ENCODE results near the gene MLN. TPM values are rescaled to one million over a fixed set of nuclear protein-coding genes. Genes with fewer than 3 reads are reported as not detected.

Gene MLN
- total RNA-seq, 1 experiment from 2014 or later = not detected

DNA sequence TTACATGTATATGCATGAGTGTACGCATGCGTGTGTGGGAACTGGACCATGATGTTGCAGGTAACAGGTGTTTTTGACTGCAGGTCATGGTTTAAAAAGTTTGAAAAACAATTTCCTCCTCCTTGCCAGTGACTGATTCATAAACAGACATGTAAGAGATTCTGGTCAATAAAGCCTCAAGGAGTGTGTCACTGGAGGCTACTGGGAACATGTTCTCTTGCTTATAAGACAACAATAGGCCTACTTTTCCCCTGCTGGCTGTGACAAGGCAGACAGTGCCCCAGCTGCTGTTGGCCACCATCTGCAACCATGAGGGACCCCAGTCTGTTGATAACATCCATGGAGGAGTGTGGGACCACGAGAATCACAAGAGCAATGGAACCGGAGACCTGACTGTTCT, 27.6 kb downstream of the MLN start (continued):
- TF ChIP-seq, protein P1, sequence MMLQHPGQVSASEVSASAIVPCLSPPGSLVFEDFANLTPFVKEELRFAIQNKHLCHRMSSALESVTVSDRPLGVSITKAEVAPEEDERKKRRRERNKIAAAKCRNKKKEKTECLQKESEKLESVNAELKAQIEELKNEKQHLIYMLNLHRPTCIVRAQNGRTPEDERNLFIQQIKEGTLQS (IDR thresholded peaks at IDR 0.05) = no peak
- TF ChIP-seq ZNF274 (IDR thresholded peaks at IDR 0.05; ENCODE audit: low read depth, low read length) = no peak
- no peak for TF ChIP-seq EZH2 (IDR thresholded peaks at IDR 0.05)
- TF ChIP-seq FOSL1 (IDR thresholded peaks at IDR 0.05; ENCODE audit: low read depth) = no peak
- no peak for TF ChIP-seq EGR1 (IDR thresholded peaks at IDR 0.05; ENCODE audit: low read depth)
- TF ChIP-seq, protein P2, sequence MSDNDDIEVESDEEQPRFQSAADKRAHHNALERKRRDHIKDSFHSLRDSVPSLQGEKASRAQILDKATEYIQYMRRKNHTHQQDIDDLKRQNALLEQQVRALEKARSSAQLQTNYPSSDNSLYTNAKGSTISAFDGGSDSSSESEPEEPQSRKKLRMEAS (IDR thresholded peaks at IDR 0.05) = no peak
- TF ChIP-seq SP1 (IDR thresholded peaks at IDR 0.05; ENCODE audit: low read depth) = no peak
- no peak for TF ChIP-seq YY1 (IDR thresholded peaks at IDR 0.05; ENCODE audit: extremely low read depth, insufficient replicate concordance, low read depth, low read length)
- no peak for TF ChIP-seq POLR2A (IDR thresholded peaks at IDR 0.05; ENCODE audit: borderline replicate concordance, extremely low read depth, insufficient read depth, insufficient read length)
- TF ChIP-seq CEBPB (IDR thresholded peaks at IDR 0.05; ENCODE audit: low read depth) = no peak
- TF ChIP-seq, protein P3, sequence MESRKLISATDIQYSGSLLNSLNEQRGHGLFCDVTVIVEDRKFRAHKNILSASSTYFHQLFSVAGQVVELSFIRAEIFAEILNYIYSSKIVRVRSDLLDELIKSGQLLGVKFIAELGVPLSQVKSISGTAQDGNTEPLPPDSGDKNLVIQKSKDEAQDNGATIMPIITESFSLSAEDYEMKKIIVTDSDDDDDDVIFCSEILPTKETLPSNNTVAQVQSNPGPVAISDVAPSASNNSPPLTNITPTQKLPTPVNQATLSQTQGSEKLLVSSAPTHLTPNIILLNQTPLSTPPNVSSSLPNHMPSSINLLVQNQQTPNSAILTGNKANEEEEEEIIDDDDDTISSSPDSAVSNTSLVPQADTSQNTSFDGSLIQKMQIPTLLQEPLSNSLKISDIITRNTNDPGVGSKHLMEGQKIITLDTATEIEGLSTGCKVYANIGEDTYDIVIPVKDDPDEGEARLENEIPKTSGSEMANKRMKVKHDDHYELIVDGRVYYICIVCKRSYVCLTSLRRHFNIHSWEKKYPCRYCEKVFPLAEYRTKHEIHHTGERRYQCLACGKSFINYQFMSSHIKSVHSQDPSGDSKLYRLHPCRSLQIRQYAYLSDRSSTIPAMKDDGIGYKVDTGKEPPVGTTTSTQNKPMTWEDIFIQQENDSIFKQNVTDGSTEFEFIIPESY (IDR thresholded peaks at IDR 0.05; ENCODE audit: extremely low read depth, insufficient replicate concordance, low read length) = no peak
- TF ChIP-seq POLR2AphosphoS5 (IDR thresholded peaks at IDR 0.05; ENCODE audit: low read depth, low read length) = no peak

DNA sequence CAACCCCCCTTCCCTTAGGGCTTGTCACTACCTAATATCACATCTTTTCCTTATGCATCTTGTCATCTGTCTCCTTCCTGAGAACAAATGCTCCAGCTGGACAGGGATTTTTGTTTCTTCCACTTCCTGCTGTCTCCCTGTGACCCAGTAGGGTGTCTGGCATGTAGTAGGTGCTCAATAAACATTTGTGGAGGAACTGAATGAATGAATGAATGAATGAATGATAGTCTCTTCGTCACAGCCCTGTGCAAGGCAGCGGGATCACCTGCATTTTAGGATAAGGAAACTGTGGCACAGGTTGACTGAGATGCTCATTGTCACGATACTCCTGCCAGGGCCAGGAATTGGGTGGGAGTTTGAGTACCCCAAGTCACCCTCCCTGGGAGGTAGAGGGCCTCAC, 29.0 kb downstream of the MLN start:
- POLR2A ChIA-PET = interaction anchor here (0.6 kb wide), 1 partner anchor 64 kb away, joined by 3 read pairs; the partner anchor contains the start of gene UQCC2
- CTCF ChIA-PET = no interaction called here
- Histone ChIP-seq H3K79me2 (ENCODE audit: insufficient read depth, low read length) (no peaks in the 10 kb centered on the region), H3K27me3 (ENCODE audit: insufficient read depth, low read length) (no peaks in the 10 kb centered on the region), H3K36me3 (ENCODE audit: control insufficient read depth in 1 of 2, insufficient read depth in 2 of 2, low read length in 2 of 2) (peaks cover 29 to 42% of the 10 kb centered on the region in 2 experiments; a peak in 3 of 4 replicates), H3K27ac (ENCODE audit: low read depth, low read length) (no peak overlapping the region), H3K9me3 (ENCODE audit: control insufficient read depth in 1 of 2, insufficient read depth in 1 of 2, low read depth in 1 of 2, low read length in 2 of 2) (no peaks in the 10 kb centered on the region), H3K4me3 (replicated peaks in 1 of 2; ENCODE audit: low read depth in 1 of 2, low read length in 2 of 2) (no peak overlapping the region), H3K4me1 (ENCODE audit: control insufficient read depth in 1 of 2, insufficient read depth in 2 of 2, low read length in 2 of 2) (peaks cover 9 to 24% of the 10 kb centered on the region in 2 experiments), H2AFZ (ENCODE audit: low read depth, low read length, poor library complexity, severe bottlenecking) (no peak overlapping the region), H3K9me2 (ENCODE audit: insufficient read depth) (no peaks in the 10 kb centered on the region), H3K9ac (ENCODE audit: low read length) (no peak overlapping the region), H4K20me1 (ENCODE audit: insufficient read depth) (no peaks in the 10 kb centered on the region), H3K4me2 (ENCODE audit: low read length) (no peak overlapping the region)
- DNase-seq (ENCODE audit: low read depth, low spot score) (no peak), ATAC-seq (no peak)
- intact Hi-C loops (cut with micrococcal nuclease) = no loop called here
- RAD21 ChIA-PET (ENCODE audit: low non-redundant PET in 1 of 2, low total read pairs in 2 of 2, uncharacterized antibody in 2 of 2, unreplicated experiment in 2 of 2) = no interaction called here
- BruUV-seq (replicated peaks) = no TSS peak
- no peak for TF ChIP-seq ELF1 (IDR thresholded peaks at IDR 0.05; ENCODE audit: borderline replicate concordance, low read depth)
- TF ChIP-seq RAD21 (IDR thresholded peaks at IDR 0.05; ENCODE audit: low read depth) = no peak
- no peak for TF ChIP-seq FOSL1 (IDR thresholded peaks at IDR 0.05; ENCODE audit: low read depth)
- no peak for TF ChIP-seq YY1 (IDR thresholded peaks at IDR 0.05; ENCODE audit: extremely low read depth, insufficient replicate concordance, low read depth, low read length)
- no peak for TF ChIP-seq SP1 (IDR thresholded peaks at IDR 0.05; ENCODE audit: low read depth)
- TF ChIP-seq, protein P4, sequence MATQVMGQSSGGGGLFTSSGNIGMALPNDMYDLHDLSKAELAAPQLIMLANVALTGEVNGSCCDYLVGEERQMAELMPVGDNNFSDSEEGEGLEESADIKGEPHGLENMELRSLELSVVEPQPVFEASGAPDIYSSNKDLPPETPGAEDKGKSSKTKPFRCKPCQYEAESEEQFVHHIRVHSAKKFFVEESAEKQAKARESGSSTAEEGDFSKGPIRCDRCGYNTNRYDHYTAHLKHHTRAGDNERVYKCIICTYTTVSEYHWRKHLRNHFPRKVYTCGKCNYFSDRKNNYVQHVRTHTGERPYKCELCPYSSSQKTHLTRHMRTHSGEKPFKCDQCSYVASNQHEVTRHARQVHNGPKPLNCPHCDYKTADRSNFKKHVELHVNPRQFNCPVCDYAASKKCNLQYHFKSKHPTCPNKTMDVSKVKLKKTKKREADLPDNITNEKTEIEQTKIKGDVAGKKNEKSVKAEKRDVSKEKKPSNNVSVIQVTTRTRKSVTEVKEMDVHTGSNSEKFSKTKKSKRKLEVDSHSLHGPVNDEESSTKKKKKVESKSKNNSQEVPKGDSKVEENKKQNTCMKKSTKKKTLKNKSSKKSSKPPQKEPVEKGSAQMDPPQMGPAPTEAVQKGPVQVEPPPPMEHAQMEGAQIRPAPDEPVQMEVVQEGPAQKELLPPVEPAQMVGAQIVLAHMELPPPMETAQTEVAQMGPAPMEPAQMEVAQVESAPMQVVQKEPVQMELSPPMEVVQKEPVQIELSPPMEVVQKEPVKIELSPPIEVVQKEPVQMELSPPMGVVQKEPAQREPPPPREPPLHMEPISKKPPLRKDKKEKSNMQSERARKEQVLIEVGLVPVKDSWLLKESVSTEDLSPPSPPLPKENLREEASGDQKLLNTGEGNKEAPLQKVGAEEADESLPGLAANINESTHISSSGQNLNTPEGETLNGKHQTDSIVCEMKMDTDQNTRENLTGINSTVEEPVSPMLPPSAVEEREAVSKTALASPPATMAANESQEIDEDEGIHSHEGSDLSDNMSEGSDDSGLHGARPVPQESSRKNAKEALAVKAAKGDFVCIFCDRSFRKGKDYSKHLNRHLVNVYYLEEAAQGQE (IDR thresholded peaks at IDR 0.05; ENCODE audit: low read depth) = no peak
- no peak for TF ChIP-seq TCF7L2 (IDR thresholded peaks at IDR 0.05; ENCODE audit: borderline replicate concordance, extremely low read depth, insufficient read depth, insufficient read length)
- TF ChIP-seq JUND (IDR thresholded peaks at IDR 0.05) = no peak
- TF ChIP-seq ZNF274 (IDR thresholded peaks at IDR 0.05; ENCODE audit: low read depth, low read length) = no peak
- TF ChIP-seq EZH2phosphoT487 (IDR thresholded peaks at IDR 0.05; ENCODE audit: borderline replicate concordance) = no peak
- TF ChIP-seq EGR1 (IDR thresholded peaks at IDR 0.05; ENCODE audit: low read depth) = no peak
- TF ChIP-seq EZH2 (IDR thresholded peaks at IDR 0.05) = no peak
- TF ChIP-seq, protein P2 (IDR thresholded peaks at IDR 0.05) = no peak
- TF ChIP-seq, protein P1 (IDR thresholded peaks at IDR 0.05) = no peak
